K562 (cell line): Measurements from ENCODE around the gene ARHGEF18. TPM values are rescaled to one million over a fixed set of nuclear protein-coding genes. Genes with fewer than 3 reads are reported as not detected.

Experiments
- ATAC-seq: fragments of 200-7000 bp; cut with Tn5 transposase; 3 replicates; pipeline ENCODE4 v1.9.1; 2020; ENCODE audit warnings: moderate library complexity
- BruUV-seq: library from RNA; stranded (reverse); fragments of 400-500 nt; replicated peaks from 2 replicates; lab custom pipeline; 2021; lab: Mats Ljungman, UMichigan
- CTCF ChIA-PET: fragments of 300-600 bp; formaldehyde crosslinking; extraction: SDS; loops from one replicate; lab custom pipeline; 2021; ENCODE audit warnings: low intra/inter-chr PET ratio; lab: Yijun Ruan, JAX
- POLR2A ChIA-PET: fragments of 300-600, 350-650 bp; sonication (Branson Sonifier 250); formaldehyde crosslinking; extraction: SDS; loops from one replicate; lab custom pipeline; 2021; ENCODE audit warnings: antibody characterized with exemption, inconsistent platforms; lab: Yijun Ruan, JAX
- DNase-seq, 4 experiments: peaks; one replicate each; pipeline versions ENCODE4 v3.0.0 to v3.0.0-alpha.2; 2011 to 2018; ENCODE audit warnings: low spot score in 3 of 4, mixed read lengths in 3 of 4; ENCODE audit errors: extremely low read depth in 1 of 4
- FAIRE-seq: peaks from 2 replicates; lab custom pipeline; 2011; peaks lifted over from hg19 to GRCh38; lab: Jason Lieb, UNC
- H2AFZ ChIP-seq: 2 replicates; pipeline ENCODE4 v1.6.0; 2011; ENCODE audit warnings: low read depth, low read length, control low read depth, inconsistent platforms
- H3K27ac ChIP-seq: fragments of 200-600 bp; 3 replicates; pipeline ENCODE4 v1.8.0; 2011; ENCODE audit warnings: low read depth, mild to moderate bottlenecking, control low read depth, inconsistent platforms, low read length, moderate library complexity, mixed read lengths; ENCODE audit errors: extremely low read depth
- H3K27me3 ChIP-seq, 2 experiments: fragments of 300-600 bp in 1 of 2; 2 replicates in 1 of 2; 3 replicates in 1 of 2; pipeline versions ENCODE4 v1.6.0 to v1.8.0; 2011; ENCODE audit warnings: inconsistent platforms in 2 of 2, low read length in 2 of 2, mild to moderate bottlenecking in 1 of 2, mixed read lengths in 1 of 2, moderate library complexity in 1 of 2; ENCODE audit not compliant: control insufficient read depth in 2 of 2, insufficient read depth in 2 of 2
- H3K36me3 ChIP-seq: fragments of 300-600 bp; 3 replicates; pipeline ENCODE4 v1.8.0; 2011; ENCODE audit warnings: mild to moderate bottlenecking, low read length, inconsistent platforms; ENCODE audit not compliant: control insufficient read depth, insufficient read depth
- H3K4me1 ChIP-seq, 2 experiments: fragments of 200-600 bp in 1 of 2; replicated peaks in 1 of 2; 2 replicates in 1 of 2; 3 replicates in 1 of 2; pipeline versions ENCODE4 v1.5.1 to v1.8.0; 2011; ENCODE audit warnings: inconsistent platforms in 2 of 2, low read length in 2 of 2, mild to moderate bottlenecking in 1 of 2, mixed read lengths in 1 of 2, moderate library complexity in 1 of 2; ENCODE audit not compliant: control insufficient read depth in 2 of 2, insufficient read depth in 2 of 2
- H3K4me2 ChIP-seq: 2 replicates; pipeline ENCODE4 v1.6.1; 2011; ENCODE audit warnings: low read length, control low read depth, inconsistent platforms, mixed read lengths; ENCODE audit not compliant: insufficient read depth
- H3K4me3 ChIP-seq: fragments of 200-600 bp; sonication (generic), shearing (Covaris generic); 2 replicates; pipeline ENCODE4 v1.5.1; 2016; ENCODE audit warnings: control low read depth, inconsistent platforms
- H3K79me2 ChIP-seq: fragments of 200-600 bp; 3 replicates; pipeline ENCODE4 v1.8.0; 2011; ENCODE audit warnings: low read length, inconsistent platforms; ENCODE audit not compliant: control insufficient read depth, insufficient read depth
- H3K9ac ChIP-seq, 2 experiments: 2 replicates each; pipeline versions ENCODE4 v1.6.0 to v1.6.1; 2011; ENCODE audit warnings: low read depth in 2 of 2, low read length in 2 of 2, control low read depth in 1 of 2, inconsistent platforms in 1 of 2, mild to moderate bottlenecking in 1 of 2, mixed read lengths in 1 of 2; ENCODE audit not compliant: insufficient read depth in 1 of 2
- H3K9me1 ChIP-seq: one replicate; pipeline ENCODE4 v1.6.0; 2011; ENCODE audit warnings: inconsistent platforms, mild to moderate bottlenecking, low read length, moderate library complexity; ENCODE audit not compliant: control insufficient read depth, insufficient read depth
- H3K9me3 ChIP-seq: replicated peaks from 2 replicates; pipeline ENCODE4 v1.5.1; 2011; ENCODE audit warnings: low read depth, low read length, inconsistent platforms; ENCODE audit not compliant: control insufficient read depth, insufficient read depth
- H4K20me1 ChIP-seq: replicated peaks from 2 replicates; pipeline ENCODE4 v1.6.1; 2011; ENCODE audit warnings: low read length, inconsistent platforms, mixed read lengths; ENCODE audit not compliant: control insufficient read depth, insufficient read depth
- ADNP ChIP-seq: fragments of 200-800 bp; sonication (Bioruptor generic); IDR thresholded peaks from 2 replicates; pipeline ENCODE4 v1.6.1; 2016; ENCODE audit warnings: missing genetic modification characterization, missing compliant biosample characterization
- BCOR ChIP-seq: fragments of 450-650 bp; IDR thresholded peaks from 2 replicates; pipeline ENCODE4 v1.6.1; 2016
- BDP1 ChIP-seq: IDR thresholded peaks from 3 replicates; pipeline ENCODE4 v1.6.1; 2011; ENCODE audit not compliant: insufficient read length, insufficient read depth
- CBX1 ChIP-seq: sonication (generic); IDR thresholded peaks from 2 replicates; pipeline ENCODE4 v1.6.1; 2016; ENCODE audit warnings: antibody characterized with exemption, low read depth, mild to moderate bottlenecking
- ETV6 ChIP-seq, 3 experiments: fragments of 150-350 bp in 1 of 3; sonication (generic) in 1 of 3; formaldehyde crosslinking in 1 of 3; IDR thresholded peaks; 2 replicates each; pipeline versions ENCODE4 v1.6.1 to v1.8.0; 2014 to 2022; ENCODE audit warnings: borderline replicate concordance in 2 of 3, low read depth in 2 of 3, antibody characterized with exemption in 1 of 3, low read length in 1 of 3, mild to moderate bottlenecking in 1 of 3, missing genetic modification reagents in 1 of 3
- HDAC8 ChIP-seq: fragments of 450-650 bp; IDR thresholded peaks from 2 replicates; pipeline ENCODE4 v1.6.1; 2016; ENCODE audit warnings: mild to moderate bottlenecking, missing genetic modification characterization, moderate library complexity, missing compliant biosample characterization
- HMG20A ChIP-seq: fragments of 450-650 bp; formaldehyde crosslinking; conservative IDR thresholded peaks from 2 replicates; pipeline ENCODE4 v1.4.0; 2020; ENCODE audit warnings: mild to moderate bottlenecking, mixed read lengths
- HNRNPH1 ChIP-seq: fragments of 200-400 bp; formaldehyde crosslinking; optimal IDR thresholded peaks from 2 replicates; pipeline ENCODE3; 2017; ENCODE audit warnings: low read depth, mild to moderate bottlenecking, low read length, moderate library complexity
- KDM1A ChIP-seq, 2 experiments: fragments of 450-650 bp; IDR thresholded peaks; 2 replicates each; pipeline ENCODE4 v1.6.1; 2016; ENCODE audit warnings: mild to moderate bottlenecking in 2 of 2
- NR2F6 ChIP-seq: fragments of 450-650 bp; formaldehyde crosslinking; IDR thresholded peaks from 2 replicates; pipeline ENCODE4 v1.4.0; 2020; ENCODE audit warnings: mild to moderate bottlenecking
- PATZ1 ChIP-seq: fragments of 250-450 bp; sonication (Bioruptor Pico); IDR thresholded peaks from 2 replicates; pipeline ENCODE4 v1.5.0; 2020; ENCODE audit warnings: mild to moderate bottlenecking, borderline replicate concordance
- PTBP1 ChIP-seq: fragments of 200-400 bp; formaldehyde crosslinking; IDR thresholded peaks from 2 replicates; pipeline ENCODE4 v1.6.1; 2017; ENCODE audit warnings: low read depth, low read length
- RBM25 ChIP-seq: fragments of 200-400 bp; formaldehyde crosslinking; IDR thresholded peaks from 2 replicates; pipeline ENCODE4 v1.6.1; 2018; ENCODE audit warnings: low read length, low read depth, moderate library complexity; ENCODE audit not compliant: severe bottlenecking
- TAF15 ChIP-seq: fragments of 200-400 bp; formaldehyde crosslinking; IDR thresholded peaks from 2 replicates; pipeline ENCODE4 v1.6.1; 2017; ENCODE audit warnings: mild to moderate bottlenecking, low read depth, low read length, moderate library complexity
- ZFP91 ChIP-seq: sonication (generic); formaldehyde crosslinking; IDR thresholded peaks from 2 replicates; pipeline ENCODE4 v1.8.0; 2022; ENCODE audit warnings: mild to moderate bottlenecking, missing genetic modification reagents
- ZNF133 ChIP-seq: fragments of 250-450 bp; sonication (Bioruptor Pico); IDR thresholded peaks from 2 replicates; pipeline ENCODE4 v1.4.0; 2020; ENCODE audit warnings: mild to moderate bottlenecking
- ZNF134 ChIP-seq: fragments of 250-450 bp; sonication (Bioruptor Pico); conservative IDR thresholded peaks from 2 replicates; pipeline ENCODE4 v1.4.0; 2020
- ZNF316 ChIP-seq: fragments of 450-650 bp; IDR thresholded peaks from 2 replicates; pipeline ENCODE4 v1.6.1; 2016
- WGBS: fragments of 100-300 bp; shearing (Covaris generic); methylation state at CpG from one replicate; pipeline ENCODE4 v1.1.6; 2016; ENCODE audit warnings: low coverage, mixed read lengths; ENCODE audit not compliant: insufficient coverage; ENCODE audit errors: missing lambda C conversion rate; 5-methylcytosine and 5-hydroxymethylcytosine counted together
- in situ Hi-C: fragments of 300-500 bp; cut with MboI; formaldehyde crosslinking; loops from 4 replicates; pipeline ENCODE4 v1.15.0; 2018; ENCODE audit warnings: inconsistent platforms, mixed read lengths
- intact Hi-C: fragments of 100-400 bp; cut with micrococcal nuclease; formaldehyde crosslinking; loops from 2 replicates; pipeline ENCODE4 v1.14.2; 2022
- polyA plus RNA-seq, 8 experiments: library from polyadenylated mRNA; depleted of rRNA in 4 of 8; stranded (reverse) in 5 of 8; unstranded in 3 of 8; fragments of >200 nt; fragmentation: Nextera tagmentation in 2 of 8; fragmentation: Illumina TruSeq in 1 of 8; extraction: Ambion mirVana in 2 of 8; extraction: Trizol in 1 of 8; gene quantifications; 2 replicates each; pipeline versions ENCODE4 v1.2.1 to v1.2.3, GENCODE V29; 2011 to 2014; ENCODE audit warnings: inconsistent platforms in 1 of 8, missing spikeins in 1 of 8
- total RNA-seq, 7 experiments: library from RNA; depleted of rRNA in 6 of 7; stranded (reverse); fragments of >200 nt in 6 of 7; fragmentation: Illumina TruSeq in 2 of 7; extraction: Trizol in 2 of 7; gene quantifications; 2 replicates each; pipeline versions ENCODE4 v1.2.1 to v1.2.3, GENCODE V29; 2011 to 2021; ENCODE audit warnings: low replicate concordance in 1 of 7

ARHGEF18 gene
- total and polyA plus RNA-seq, 9 of the 15 experiments (the other 6 are each of a cell fraction or from before 2014, with no cell fraction given), result 0.04 to 16.5 (median 4.5) TPM

- Histone ChIP-seq H3K9ac (no peak overlapping the region), H3K4me1 (no peaks in the 10 kb centered on the region), H2AFZ (no peak overlapping the region), H4K20me1 (0 out of 2 replicates have a peak, but pooled peaks cover 4% of the 10 kb centered on the region), H3K4me3 (no peak overlapping the region), H3K36me3 (no peaks in the 10 kb centered on the region), H3K9me1 (no peaks in the 10 kb centered on the region), H3K79me2 (no peaks in the 10 kb centered on the region), H3K27ac (no peak overlapping the region), H3K27me3 (peaks cover 0 to 17% of the 10 kb centered on the region in 2 experiments; a peak in 2 of 5 replicates), H3K4me2 (no peak overlapping the region), H3K9me3 (no peaks in the 10 kb centered on the region)
- FAIRE-seq (no peak), DNase-seq (no peak), ATAC-seq (no peak)
- BruUV-seq, result no TSS peak
- ChIA-PET CTCF (no interaction called here), POLR2A (interaction anchor here (0.8 kb wide), 1 partner anchor 11 kb away, joined by 5 read pairs; no protein-coding TSS in a partner anchor)
- intact Hi-C loops (loop anchor here (10.0 kb wide), 1 partner anchor 328 kb away; the partner anchor contains the start of gene TRAPPC5), in situ Hi-C loops (loop anchor here (10.0 kb wide), 2 partner anchors 328 to 448 kb away; partner anchors contain the start of gene TRAPPC5)
- 26% methylated on average over 7 of the region's 7 CpGs for WGBS
- no peak for TF ChIP-seq NR2F6 (CRISPR knock-in tag)
- peak; percentile 52 to 77; a peak in 2 of 4 replicates for TF ChIP-seq KDM1A (IDR thresholded peaks at IDR 0.05)
- no peak for TF ChIP-seq PATZ1 (CRISPR knock-in tag)
- no peak for TF ChIP-seq ZNF133
- TF ChIP-seq HNRNPH1, result no peak
- TF ChIP-seq PTBP1, result 0 out of 2 replicates have a peak, but pooled peaks have one; percentile 37
- no peak for TF ChIP-seq HMG20A
- peak; percentile 94 for TF ChIP-seq BCOR
- peak; percentile 25; the same call in 1 of the 2 replicates for TF ChIP-seq CBX1
- TF ChIP-seq ZNF134 (CRISPR knock-in tag), result no peak
- TF ChIP-seq ZNF316, result no peak
- TF ChIP-seq ETV6 (IDR thresholded peaks at IDR 0.05; ENCODE audit: borderline replicate concordance in 1 of 2, low read depth in 2 of 2, low read length in 1 of 2), result no peak
- TF ChIP-seq ETV6 (CRISPR knock-in tag; IDR thresholded peaks at IDR 0.05; ENCODE audit: borderline replicate concordance), result no peak
- no peak for TF ChIP-seq TAF15
- peak; percentile 81; the same call in 1 of the 2 replicates for TF ChIP-seq ADNP
- TF ChIP-seq RBM25, result peak; percentile 89
- TF ChIP-seq HDAC8 (tag), result no peak
- no peak for TF ChIP-seq BDP1
- TF ChIP-seq ZFP91 (CRISPR knock-in tag), result no peak
Observed at GRCh38 chr19:7356899-7357627, 8.3 kb downstream of the ARHGEF18 start.
